DMS153 (cell line): ENCODE measurements around the gene AP1S3.
"Not testable (repeated sequence)": the region's sequence is repeated elsewhere in the genome, so short reads cannot be mapped to it uniquely, and the experiment has no call there.

ENCODE experiments used
- DNase-seq: peaks from one replicate; lab custom pipeline; 2025; lab: John Stamatoyannopoulos, UW

Gene AP1S3

DNA sequence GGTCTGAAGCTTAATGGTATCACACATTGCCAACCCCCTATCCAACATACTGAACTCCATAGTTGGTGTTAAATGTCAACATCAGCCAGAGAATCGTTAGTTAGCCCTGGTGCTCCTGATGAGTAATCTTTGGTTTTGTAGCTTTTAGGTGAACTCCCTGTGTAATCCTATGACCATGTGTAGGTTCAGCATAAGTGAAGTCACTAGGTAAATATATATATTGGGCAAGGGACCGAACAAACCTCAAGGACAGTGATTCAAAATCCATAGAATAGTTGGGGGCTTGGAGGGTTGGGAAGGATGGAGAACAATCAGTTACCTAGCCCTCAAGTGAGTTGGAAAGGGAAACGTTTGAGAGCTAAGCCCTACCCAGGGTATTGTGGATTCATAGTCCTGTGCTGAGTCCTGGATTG, 16.0 kb upstream of the AP1S3 start:
- DNase-seq, result no peak

DNA sequence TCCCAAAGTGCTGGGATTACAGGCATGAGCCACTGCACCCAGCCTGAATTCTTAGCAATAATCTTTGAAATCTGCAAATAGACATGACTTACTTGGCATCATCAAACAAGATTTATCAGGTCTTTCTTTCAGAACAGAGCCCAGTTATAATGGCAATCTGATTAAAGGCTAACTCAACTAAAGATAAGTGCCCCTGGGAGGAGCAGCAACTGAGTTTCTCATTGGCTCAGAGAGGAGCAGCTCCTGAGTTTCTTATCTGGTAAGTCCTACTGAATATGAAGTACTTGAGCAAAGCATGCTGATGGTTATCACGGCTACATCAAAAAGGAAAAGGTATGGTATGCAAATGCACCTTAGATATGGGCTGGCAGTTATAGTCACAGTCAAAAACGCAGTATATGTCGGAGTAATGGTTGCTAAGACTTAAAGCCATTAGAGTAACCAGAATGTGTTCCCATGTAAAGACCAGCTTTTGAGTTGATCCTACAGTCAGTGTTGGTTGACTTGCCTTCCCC, 15.0 kb upstream of the AP1S3 start:
- no peak for DNase-seq

DNA sequence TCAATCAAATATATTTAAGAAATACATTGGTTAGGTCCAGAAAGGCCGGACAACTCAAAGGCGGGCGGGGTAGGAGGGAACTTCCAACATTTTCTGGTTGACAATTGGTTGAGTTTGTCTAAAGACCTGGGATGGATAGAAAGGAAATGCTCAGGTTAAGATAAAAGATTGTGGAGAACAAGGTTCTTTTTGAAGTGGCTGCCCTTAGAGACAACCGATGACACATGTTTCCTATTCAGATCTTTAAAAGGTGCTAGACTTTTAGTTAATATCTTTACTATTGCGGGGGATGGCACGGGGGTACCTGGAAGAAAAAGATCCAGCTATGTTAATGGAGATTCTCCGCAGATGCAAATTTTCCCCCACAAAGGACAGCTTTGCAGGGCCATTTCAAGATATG, 10.0 kb upstream of the AP1S3 start:
- no peak for DNase-seq

DNA sequence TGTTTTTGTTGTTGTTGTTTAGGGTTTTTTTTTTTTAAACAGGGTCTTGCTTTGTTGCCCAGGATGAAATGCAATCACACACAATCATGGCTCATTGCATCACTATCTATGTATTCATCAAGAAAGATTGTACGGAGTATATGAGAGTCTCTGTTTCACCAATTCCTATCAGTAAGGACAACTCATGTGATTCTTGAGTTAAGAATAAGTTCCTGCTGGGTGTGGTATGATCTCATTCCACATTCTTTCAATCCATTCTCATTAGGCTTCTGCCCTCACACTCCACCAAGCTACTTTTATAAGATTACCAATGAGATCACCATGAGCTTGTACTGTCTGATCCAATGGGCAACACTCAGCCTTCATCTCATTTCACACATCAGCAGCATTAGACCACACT, 9.1 kb upstream of the AP1S3 start:
- DNase-seq, result no peak

DNA sequence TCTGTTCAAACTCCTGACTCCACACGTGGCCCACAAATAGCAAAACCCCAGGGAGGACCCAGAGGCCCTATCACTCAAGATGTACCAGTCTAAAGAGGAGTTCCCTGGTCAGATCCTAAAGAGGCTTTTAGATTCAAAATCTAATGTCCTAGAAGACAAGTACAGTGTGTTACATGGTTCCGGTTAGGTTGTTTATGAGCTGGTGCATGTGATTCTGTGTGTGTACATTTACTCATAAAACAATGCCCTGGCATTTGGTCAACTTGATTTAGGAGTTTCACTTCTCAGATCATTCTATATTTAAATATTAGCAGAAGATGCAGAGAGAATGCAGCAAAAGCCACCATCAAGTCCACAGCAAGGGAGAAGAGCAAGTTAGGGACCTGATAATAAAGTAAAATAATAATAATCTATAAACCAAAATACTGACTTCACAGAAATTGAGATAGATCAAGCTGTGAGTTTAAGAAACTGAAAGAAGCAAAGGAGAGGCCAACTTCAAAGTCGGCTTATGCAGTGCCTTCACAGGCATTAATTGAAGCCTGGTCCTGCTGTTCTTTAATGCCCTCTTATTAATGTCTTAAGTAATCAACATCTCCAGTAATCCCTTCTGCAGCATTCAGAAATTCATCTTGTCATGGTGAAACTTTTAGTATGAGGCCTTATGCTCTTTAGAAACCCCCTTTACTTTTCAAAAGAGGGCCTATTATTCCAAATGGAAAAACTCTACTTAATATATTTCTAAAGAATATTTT, 4.2 kb upstream of the AP1S3 start:
- no peak for DNase-seq

DNA sequence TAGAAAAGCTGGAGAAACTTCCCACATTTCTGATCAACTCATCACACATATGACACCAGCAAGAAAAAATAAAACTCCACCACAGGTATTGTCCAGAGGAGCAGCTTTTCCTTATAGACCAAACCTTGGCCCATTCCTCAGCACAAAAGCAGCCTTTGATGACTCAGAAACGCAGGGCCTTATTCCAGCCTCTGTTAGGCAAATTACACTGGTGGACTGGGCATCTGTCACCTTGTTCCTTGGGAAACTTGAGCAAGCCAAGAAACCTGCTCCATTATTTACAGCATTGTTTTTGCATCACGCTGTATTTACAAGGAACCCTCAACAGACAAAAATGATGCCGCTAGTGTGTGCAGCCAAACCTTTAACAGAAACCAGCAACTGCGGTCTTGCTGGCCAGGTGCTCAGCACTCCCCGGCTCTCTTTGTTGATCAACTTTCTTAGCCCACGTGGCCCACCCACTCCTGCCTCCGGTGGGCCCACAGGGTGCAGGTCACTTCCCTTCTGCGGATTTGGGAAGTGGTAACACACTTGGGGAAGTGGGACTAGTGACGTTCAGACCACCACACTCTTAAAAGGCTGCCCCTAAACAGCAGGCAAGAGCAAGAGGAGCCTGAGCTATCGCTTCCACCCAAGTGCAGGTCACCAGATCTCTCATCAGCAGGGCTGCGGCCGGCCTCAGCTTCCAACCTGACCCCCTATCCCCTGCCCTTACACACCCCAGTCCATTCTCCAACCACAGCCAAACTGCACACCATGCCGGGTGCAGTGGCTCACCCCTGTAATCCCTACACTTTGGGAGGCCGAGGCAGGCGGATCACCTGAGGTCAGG, 1.5 kb downstream of the AP1S3 start:
- DNase-seq, result no peak

DNA sequence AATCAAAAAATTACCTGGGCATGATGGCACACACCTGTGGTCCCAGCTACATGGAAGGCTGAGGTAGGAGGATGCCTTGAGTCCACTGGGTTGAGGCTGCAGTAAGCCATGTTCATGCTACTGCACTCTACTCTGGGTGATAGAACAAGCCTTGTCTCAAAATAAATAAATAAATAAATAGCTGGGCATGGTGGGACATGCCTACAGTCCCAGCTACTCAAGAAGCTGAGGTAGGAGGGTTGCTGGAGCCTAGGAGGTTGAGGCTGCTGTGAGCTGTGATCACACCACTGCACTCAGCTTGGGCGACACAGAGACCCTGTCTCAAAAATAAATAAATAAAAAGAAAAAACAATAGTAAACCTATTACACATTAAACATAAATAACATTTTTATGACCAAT, 3.0 kb downstream of the AP1S3 start:
- DNase-seq, result no peak

DNA sequence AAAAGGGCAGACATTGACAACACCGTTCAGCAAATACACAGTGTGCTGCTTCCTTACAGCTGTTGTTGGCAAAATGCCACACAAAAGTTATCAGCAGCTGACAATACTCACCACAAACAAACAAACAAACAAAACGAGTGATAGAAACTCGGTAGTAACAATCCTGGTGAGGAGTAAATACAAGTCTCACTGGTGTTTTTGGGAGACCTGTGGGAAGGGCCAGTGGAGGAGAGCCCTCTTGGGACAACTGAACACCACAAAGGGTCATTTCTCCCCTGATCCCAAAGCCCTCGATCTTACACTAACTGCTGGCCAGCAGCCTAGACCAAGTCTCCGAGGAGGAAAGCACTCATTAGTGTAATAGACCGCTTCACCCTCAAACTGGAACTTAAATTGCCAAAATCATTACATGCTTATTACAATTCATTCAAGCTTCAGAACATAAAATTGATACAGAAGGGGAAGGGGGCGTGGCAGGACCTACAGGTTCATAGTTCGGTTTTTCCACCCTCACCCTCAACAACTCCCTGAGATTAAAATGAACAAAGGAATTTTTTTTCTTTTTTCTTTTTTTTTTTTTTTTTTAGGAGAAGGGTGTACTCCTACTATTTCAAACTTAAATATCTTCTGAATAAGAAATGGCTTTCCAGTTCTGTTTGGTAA, 5.0 kb downstream of the AP1S3 start:
- no peak for DNase-seq

DNA sequence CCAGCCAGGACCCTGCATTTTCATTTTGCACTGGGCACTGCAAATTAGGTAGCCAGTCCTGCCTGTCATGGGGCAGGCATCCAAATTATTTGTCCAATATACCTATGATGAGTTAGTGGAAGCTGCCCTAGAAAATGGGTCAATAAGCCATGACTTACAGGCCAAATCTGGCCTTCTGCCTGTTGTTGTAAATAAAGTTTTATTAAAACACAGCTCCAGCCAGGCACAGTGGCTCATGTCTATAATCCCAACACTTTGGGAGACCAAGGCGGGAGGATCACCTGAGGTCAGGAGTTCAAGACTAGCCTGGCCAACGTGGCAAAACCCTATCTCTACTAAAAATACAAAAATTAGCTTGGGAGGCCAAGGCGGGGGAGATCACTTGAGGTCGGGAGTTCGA, 8.3 kb downstream of the AP1S3 start:
- DNase-seq, result no peak

DNA sequence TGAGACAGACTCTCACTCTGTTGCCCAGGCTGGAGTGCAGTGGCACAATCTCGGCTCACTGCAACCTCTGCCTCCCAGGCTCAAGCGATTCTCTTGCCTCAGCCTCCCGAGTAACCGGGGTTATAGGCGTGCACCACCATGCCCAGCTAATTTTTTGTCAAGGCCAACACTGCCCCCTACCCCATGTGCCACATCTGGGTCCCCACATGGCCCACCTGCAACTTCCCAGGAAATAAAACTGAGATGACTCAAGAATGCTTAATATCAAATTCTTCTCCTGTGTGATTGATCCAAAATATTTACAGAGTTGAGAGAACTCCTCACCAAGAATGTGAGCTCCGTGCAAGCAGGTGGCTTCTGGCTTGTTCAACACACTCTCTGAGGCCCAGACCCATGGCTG, 9.1 kb downstream of the AP1S3 start:
- DNase-seq, result no peak

DNA sequence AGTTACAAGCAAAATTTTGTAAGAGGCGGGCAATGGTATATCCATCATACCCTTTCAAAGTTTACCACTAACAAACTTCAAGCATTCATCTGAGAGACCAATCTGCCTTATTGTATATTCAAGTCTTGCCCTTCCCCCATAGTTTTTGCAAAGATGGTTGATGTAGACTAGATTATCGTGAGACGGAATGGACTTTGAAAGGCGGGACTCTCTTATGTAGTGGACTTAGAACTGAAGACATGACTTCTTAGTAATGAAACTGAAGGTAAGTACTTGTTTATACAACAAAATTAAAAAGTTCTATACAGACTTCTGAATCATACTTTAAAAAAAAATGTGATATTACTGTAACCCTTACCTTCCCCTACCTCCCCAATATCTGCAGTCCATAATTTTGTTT, 10.4 kb downstream of the AP1S3 start:
- no peak for DNase-seq

DNA sequence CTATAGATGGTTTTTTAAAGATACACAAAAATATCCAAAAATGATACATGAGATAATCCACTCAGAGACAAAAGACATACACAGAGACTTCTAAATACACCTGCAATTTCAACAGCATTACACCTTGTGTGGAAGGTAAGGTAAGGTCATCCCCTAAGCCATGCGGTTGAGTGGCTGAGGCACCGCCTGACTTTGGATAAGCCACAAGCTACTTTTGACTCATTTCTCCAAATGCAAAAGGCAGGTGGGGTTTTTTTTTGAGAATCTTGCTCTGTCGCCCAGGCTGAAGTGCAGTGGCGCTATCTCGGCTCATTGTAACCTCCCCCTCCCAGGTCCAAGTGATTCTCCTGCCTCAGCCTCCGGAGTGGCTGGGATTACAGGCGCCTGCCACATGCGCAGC, 13.1 kb downstream of the AP1S3 start:
- DNase-seq, result no peak

DNA sequence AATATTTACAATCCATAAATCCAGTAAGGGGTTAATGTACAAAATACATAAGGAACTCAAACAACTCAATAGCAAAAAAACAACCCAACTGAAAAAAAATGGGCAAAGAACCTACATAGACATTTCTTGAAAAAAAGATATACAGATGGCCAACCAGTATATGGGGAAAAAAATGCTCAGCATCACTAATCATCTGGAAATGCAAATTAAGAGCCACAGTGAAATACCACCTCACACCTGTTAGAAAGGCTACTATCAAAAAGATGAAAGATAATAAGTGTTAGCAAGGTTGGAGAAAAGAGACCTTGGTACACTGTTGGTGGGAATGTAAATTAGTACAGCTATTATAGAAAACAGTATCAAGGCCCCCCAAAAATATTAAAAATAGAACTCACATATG, 14.6 kb downstream of the AP1S3 start:
- no peak for DNase-seq

DNA sequence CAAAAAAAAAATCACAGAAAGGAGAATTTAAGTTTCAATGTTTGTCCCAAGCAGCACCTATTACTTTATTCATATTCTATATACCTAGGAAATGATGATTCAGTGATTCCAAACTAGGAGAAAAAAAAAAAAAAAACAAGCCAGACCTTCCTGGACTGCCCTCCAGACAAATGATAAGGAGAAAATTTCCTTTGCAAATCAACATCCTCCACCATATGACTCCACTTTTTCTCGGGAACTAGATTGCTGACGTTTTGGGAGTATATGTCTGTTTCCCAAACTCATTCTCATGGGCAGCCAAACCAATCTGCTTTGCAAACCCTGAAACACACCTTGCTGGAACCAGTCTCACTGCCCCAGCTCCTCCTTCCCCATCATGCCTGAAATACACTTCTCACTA, 16.8 kb downstream of the AP1S3 start:
- DNase-seq, result no peak

DNA sequence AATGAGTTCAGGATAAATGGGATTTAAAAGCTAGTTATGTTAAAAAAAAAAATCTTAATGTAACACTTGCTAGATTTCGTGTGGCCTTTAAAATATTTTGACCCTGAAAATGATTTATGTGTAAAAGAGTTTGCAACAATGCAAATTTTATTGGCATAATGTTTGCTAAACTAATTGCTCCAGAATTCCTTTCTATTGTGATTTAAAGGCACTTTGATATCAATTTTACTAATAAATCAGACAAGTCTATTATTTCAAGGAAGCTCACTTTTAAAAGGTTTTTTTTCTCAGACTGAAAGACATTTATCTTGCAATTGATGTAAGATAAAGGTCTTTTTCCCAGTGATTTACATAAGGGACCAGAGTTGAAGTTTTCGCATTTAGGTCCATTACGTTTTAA, 17.5 kb downstream of the AP1S3 start:
- DNase-seq, result no peak

DNA sequence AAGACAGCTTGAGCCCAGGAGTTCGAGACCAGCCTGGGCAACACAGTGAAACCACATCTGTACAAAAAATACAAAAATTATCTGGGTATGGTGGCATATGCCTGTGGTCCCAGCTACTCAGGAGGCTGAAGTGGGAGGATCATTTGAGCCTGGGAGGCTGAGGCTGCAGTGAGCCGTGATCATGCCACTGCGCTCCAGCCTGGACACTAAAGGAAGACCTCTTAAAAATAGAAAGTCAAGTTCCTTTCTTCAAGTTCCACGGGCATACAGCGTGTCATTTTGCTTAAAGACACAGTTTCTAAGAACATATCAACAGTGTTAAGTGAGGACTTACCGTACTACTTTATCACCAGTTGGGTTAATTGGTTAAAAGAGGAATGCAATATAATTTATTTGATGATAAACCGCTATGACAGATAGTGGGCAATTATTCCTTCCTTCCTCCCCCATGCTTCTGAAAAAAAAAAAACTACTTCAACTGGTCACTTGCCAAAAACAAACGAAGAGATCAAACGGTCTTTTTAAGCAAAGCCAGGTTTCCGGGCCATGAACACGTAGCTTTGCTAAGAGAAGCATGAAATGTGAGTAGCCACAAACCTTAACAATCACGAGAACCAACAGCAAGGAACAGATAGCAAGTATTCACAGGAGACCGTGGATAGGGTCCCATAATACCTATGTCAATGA, 21.4 kb downstream of the AP1S3 start:
- DNase-seq, result no peak

DNA sequence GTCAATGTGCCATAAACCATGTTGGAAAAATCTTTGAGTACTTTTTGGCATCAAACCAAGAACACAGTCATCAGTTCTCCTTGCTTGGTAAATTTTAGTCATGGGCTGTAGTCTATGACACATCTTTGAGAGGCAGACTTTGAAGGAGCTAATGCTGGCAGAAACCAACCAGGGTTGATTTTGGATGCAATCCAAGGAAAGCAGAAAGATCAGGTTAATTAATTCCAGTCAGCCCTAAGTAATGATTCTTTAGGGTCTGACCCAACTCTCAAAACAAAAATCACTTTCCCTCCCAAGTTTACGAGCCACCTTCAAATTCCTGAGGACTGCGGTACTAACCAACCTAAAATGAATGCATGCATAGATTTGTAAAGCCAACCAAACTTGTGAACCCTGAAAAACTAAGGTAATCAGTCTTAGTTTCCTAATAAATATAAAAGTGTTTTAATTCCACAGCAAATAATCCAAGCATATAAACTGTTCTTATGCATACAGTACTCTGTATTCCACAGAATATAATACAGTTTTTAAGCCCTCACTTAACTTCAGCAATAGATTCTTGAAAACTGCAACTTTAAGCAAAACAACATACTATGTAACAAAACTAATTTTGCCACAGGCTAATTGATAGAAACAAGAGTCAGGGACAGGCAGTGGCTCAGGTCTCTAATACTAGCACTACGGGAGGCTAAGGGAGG, 22.0 kb downstream of the AP1S3 start:
- no peak for DNase-seq

DNA sequence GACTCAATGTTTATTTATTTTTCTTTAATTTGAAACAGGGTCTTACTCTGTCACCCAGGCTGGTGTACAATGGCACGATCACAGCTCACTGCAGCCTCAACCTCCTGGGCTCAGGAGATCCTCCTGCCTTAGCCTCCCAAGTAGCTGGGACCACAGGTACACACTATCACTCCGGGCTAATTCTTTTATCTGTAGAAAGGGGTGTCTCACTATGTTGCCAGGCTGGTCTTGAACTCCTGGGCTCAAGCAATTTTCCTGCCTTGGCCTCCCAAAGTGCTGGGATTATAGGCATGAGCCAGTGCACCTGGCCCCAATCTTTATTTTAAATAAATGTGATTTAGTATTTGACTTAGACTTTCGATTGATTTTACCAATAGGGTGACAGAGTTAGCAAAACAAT, 22.6 kb downstream of the AP1S3 start:
- not testable (repeated sequence) for DNase-seq

DNA sequence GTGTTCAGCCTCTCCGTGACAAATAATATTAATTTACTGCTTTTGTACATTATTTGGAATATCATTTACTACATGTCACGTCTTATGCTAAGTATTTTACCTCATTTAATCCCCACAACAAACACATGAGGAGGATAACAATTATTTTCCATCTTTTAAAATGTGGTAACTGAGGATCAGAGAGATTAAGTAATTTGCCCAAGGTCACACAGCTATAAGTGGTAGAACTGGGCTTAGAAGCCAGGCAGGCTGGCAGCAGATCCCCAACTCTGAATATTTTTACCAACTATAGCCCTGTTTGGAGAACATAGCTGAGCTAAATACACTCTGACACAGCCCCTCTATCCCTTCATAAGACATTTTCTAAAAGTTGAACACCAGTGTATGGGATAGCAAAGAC, 24.1 kb downstream of the AP1S3 start:
- DNase-seq, result no peak

DNA sequence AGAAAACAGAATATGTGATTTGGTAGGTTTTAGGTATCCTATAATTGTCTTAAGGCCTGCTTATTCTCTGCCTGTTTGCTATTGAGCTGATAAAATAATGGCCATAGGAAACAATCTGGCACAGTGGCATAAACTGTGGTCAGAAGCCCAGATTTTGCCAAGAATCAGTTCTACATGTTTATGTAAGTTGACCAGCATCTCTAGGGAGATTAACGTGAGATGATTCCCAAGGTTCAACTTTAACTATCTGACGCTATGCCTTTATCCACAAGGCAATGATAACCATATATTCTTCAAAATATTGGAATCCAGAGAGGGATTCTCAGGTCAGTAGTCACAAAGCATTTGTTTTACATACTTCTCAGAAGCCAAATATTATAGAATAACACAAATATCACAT, 25.6 kb downstream of the AP1S3 start:
- no peak for DNase-seq

DNA sequence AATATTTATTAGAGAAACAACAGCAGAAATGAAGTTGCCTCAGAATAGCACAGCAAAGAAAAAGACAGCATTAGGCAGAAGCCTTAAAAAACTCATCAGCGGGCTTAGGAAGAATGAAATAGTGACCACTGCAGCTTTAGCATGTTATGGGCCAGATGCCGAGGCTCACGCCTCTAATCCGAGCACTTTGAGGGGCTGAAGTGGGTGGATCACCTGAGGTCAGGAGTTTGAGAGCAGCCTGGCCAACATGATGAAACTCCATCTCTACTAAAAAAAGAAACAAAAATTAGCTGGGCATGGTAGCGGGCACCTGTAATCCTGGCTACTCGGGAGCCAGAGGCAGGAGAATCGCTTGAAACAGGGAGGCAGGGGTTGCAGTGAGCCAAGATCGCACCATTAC, 32.4 kb downstream of the AP1S3 start:
- no peak for DNase-seq

DNA sequence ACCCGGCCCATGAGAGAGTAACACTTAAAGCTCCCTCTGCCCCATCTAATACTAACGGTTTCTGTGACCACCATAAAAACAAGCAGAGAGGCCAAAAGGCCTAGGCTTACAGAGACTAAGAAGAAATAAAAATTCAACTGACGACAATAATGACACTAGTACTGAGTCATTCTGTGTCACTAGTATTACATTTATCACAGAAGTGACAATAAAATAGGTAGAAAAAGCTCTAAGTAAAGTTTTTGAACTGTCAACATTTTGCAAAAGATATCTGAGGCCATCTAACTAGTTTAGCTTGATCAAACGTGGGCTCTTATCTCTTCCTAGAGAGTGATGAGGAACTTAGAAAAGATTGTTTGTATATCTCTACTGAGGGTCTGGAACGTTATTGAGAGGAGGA, 35.6 kb downstream of the AP1S3 start:
- no peak for DNase-seq
